HEK293T (cell line): ENCODE measurements around the gene FKBP2.

Source experiments
- BHLHE40 ChIP-seq: fragments of 450-650 bp; IDR thresholded peaks from 2 replicates; pipeline ENCODE4 v1.6.1; 2016; ENCODE audit warnings: mild to moderate bottlenecking, moderate library complexity, borderline replicate concordance
- ELF4 ChIP-seq: fragments of 450-650 bp; IDR thresholded peaks from 2 replicates; pipeline ENCODE4 v1.6.1; 2017; ENCODE audit warnings: antibody characterized with exemption
- FOXA1 ChIP-seq: fragments of 450-650 bp; IDR thresholded peaks from 2 replicates; pipeline ENCODE4 v1.6.1; 2016; ENCODE audit warnings: mild to moderate bottlenecking
- NFRKB ChIP-seq: fragments of 450-650 bp; IDR thresholded peaks from 2 replicates; pipeline ENCODE4 v1.6.1; 2016; ENCODE audit warnings: mild to moderate bottlenecking, moderate library complexity
- SUZ12 ChIP-seq: fragments of 450-650 bp; IDR thresholded peaks from 2 replicates; pipeline ENCODE4 v1.6.1; 2016; ENCODE audit warnings: mild to moderate bottlenecking
- TARDBP ChIP-seq: fragments of 450-650 bp; IDR thresholded peaks from 2 replicates; pipeline ENCODE4 v1.6.1; 2016
- ZNF384 ChIP-seq: fragments of 450-650 bp; IDR thresholded peaks from 2 replicates; pipeline ENCODE4 v1.6.1; 2016

DNA sequence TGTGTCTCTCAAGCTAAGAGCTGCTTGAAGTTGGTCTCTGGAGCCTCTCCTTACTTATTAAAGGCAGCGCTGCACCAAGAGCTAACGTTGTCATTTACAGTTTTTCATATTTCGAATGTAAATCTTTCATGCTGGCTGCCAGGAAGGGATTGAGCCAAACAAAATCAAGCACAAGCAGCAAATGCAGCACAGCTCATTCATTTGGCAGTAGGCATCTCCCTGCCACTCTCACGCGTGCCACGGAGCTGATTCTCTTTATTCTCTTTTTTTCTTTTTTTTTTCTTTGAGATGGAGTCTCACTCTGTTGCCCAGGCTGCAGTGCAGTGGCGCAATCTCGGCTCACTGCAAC is 8.0 kb upstream of the FKBP2 start:
- TF ChIP-seq ELF4: no peak
- no peak for TF ChIP-seq ZNF384
- TF ChIP-seq SUZ12: no peak
- no peak for TF ChIP-seq TARDBP
- TF ChIP-seq BHLHE40: no peak
- TF ChIP-seq NFRKB: no peak
- TF ChIP-seq FOXA1: no peak
